H1 (cell line): ENCODE results near the gene SCMH1. TPM values are rescaled to one million over a fixed set of nuclear protein-coding genes. Genes with fewer than 3 reads are reported as not detected.
"Not testable (repeated sequence)": the region's sequence is repeated elsewhere in the genome, so short reads cannot be mapped to it uniquely, and the experiment has no call there.

Experiments
- CTCF ChIA-PET: fragments of 300-600 bp; sonication (Branson Sonifier 250); formaldehyde crosslinking; loops from one replicate; lab custom pipeline; 2021; ENCODE audit not compliant: partially characterized antibody; lab: Charles Lee
- POLR2A ChIA-PET: fragments of 300-600 bp; sonication (Branson Sonifier 250); formaldehyde crosslinking; loops from one replicate; lab custom pipeline; 2021; ENCODE audit warnings: inconsistent platforms; ENCODE audit not compliant: partially characterized antibody; lab: Charles Lee
- DNase-seq, 2 experiments: peaks; one replicate each; pipeline versions ENCODE4 v3.0.0 to v3.0.0-alpha.2; 2010 to 2022; ENCODE audit warnings: low spot score in 2 of 2, low read depth in 1 of 2, mixed read lengths in 1 of 2
- FAIRE-seq: peaks from 2 replicates; lab custom pipeline; 2011; peaks lifted over from hg19 to GRCh38; lab: Jason Lieb, UNC
- H2AFZ ChIP-seq: 2 replicates; pipeline ENCODE4 v1.8.1; 2012; ENCODE audit warnings: low read length, inconsistent platforms
- H2AK5ac ChIP-seq: 2 replicates; pipeline ENCODE4 v1.6.1; 2013; ENCODE audit warnings: low read depth, low read length
- H2BK120ac ChIP-seq: replicated peaks from 2 replicates; pipeline ENCODE3; 2013; ENCODE audit warnings: low read depth, low read length, inconsistent platforms
- H2BK12ac ChIP-seq: 2 replicates; pipeline ENCODE4 v1.6.1; 2013; ENCODE audit warnings: low read depth, low read length
- H2BK15ac ChIP-seq: 2 replicates; pipeline ENCODE4 v1.6.1; 2013; ENCODE audit warnings: low read length
- H2BK20ac ChIP-seq: 2 replicates; pipeline ENCODE4 v1.6.1; 2013; ENCODE audit warnings: low read length
- H2BK5ac ChIP-seq: 2 replicates; pipeline ENCODE4 v1.6.1; 2013; ENCODE audit warnings: low read depth, low read length
- H3K14ac ChIP-seq: 2 replicates; pipeline ENCODE4 v1.6.1; 2013; ENCODE audit warnings: inconsistent platforms; ENCODE audit not compliant: insufficient read length
- H3K18ac ChIP-seq: 2 replicates; pipeline ENCODE4 v1.6.1; 2013; ENCODE audit warnings: low read length; ENCODE audit errors: extremely low read depth
- H3K23ac ChIP-seq: 2 replicates; pipeline ENCODE4 v1.6.1; 2013; ENCODE audit warnings: inconsistent platforms; ENCODE audit not compliant: insufficient read length
- H3K23me2 ChIP-seq: 2 replicates; pipeline ENCODE4 v1.6.1; 2013; ENCODE audit warnings: low read depth, low read length
- H3K27ac ChIP-seq: 2 replicates; pipeline ENCODE4 v1.6.1; 2011; ENCODE audit warnings: low read depth, low read length, inconsistent platforms
- H3K27me3 ChIP-seq, 4 experiments: replicated peaks in 1 of 4; 1 replicate in 1 of 4; 2 replicates in 3 of 4; pipeline versions ENCODE4 v1.6.1 to v1.8.1; 2011 to 2013; ENCODE audit warnings: low read length in 3 of 4, mild to moderate bottlenecking in 3 of 4, inconsistent platforms in 2 of 4, mixed read lengths in 2 of 4, moderate library complexity in 1 of 4; ENCODE audit not compliant: control insufficient read depth in 3 of 4, insufficient read depth in 3 of 4; ENCODE audit errors: extremely low read depth in 1 of 4
- H3K36me3 ChIP-seq, 4 experiments: 2 replicates each; pipeline versions ENCODE4 v1.6.1 to v1.8.1; 2011 to 2013; ENCODE audit warnings: mild to moderate bottlenecking in 4 of 4, low read length in 3 of 4, moderate library complexity in 2 of 4, control low read depth in 1 of 4, inconsistent platforms in 1 of 4; ENCODE audit not compliant: insufficient read depth in 4 of 4, control insufficient read depth in 2 of 4
- H3K4ac ChIP-seq: replicated peaks from 2 replicates; pipeline ENCODE3; 2013; ENCODE audit warnings: low read length, low read depth, mixed read lengths, inconsistent platforms; ENCODE audit not compliant: insufficient read length
- H3K4me1 ChIP-seq, 4 experiments: replicated peaks in 1 of 4; 1 replicate in 1 of 4; 2 replicates in 3 of 4; pipeline versions ENCODE4 v1.6.1 to v1.8.1; 2011 to 2013; ENCODE audit warnings: low read length in 3 of 4, inconsistent platforms in 2 of 4, mixed read lengths in 1 of 4; ENCODE audit not compliant: insufficient read depth in 4 of 4, control insufficient read depth in 3 of 4
- H3K4me2 ChIP-seq, 2 experiments: 2 replicates each; pipeline versions ENCODE4 v1.6.1 to v1.8.1; 2011 to 2013; ENCODE audit warnings: low read depth in 2 of 2, low read length in 2 of 2, control low read depth in 1 of 2, inconsistent platforms in 1 of 2, mild to moderate bottlenecking in 1 of 2; ENCODE audit not compliant: insufficient read depth in 1 of 2
- H3K4me3 ChIP-seq, 4 experiments: fragments of 200-600, 300-600 bp in 1 of 4; sonication (generic), shearing (Covaris generic), sonication (Bioruptor Twin) in 1 of 4; 2 replicates each; pipeline versions ENCODE4 v1.5.1 to v1.8.1; 2011 to 2016; ENCODE audit warnings: low read length in 4 of 4, low read depth in 3 of 4, control low read depth in 2 of 4, inconsistent platforms in 2 of 4, mild to moderate bottlenecking in 2 of 4, mixed read lengths in 1 of 4, moderate library complexity in 1 of 4; ENCODE audit not compliant: insufficient read depth in 2 of 4; ENCODE audit errors: extremely low read depth in 1 of 4
- H3K56ac ChIP-seq: replicated peaks from 2 replicates; pipeline ENCODE3; 2013; ENCODE audit warnings: low read depth, mild to moderate bottlenecking, mixed read lengths, low read length, inconsistent platforms; ENCODE audit not compliant: insufficient read length
- H3K79me1 ChIP-seq: 2 replicates; pipeline ENCODE4 v1.6.1; 2013; ENCODE audit warnings: low read depth, low read length, control low read depth
- H3K79me2 ChIP-seq, 2 experiments: 2 replicates each; pipeline versions ENCODE4 v1.6.1 to v1.8.1; 2012 to 2013; ENCODE audit warnings: low read length in 2 of 2, mild to moderate bottlenecking in 2 of 2, inconsistent platforms in 1 of 2; ENCODE audit not compliant: insufficient read depth in 2 of 2, control insufficient read depth in 1 of 2
- H3K9ac ChIP-seq, 4 experiments: replicated peaks in 1 of 4; 1 replicate in 1 of 4; 2 replicates in 3 of 4; pipeline versions ENCODE4 v1.6.1 to v1.8.1; 2011 to 2013; ENCODE audit warnings: low read depth in 3 of 4, low read length in 3 of 4, control low read depth in 2 of 4, mild to moderate bottlenecking in 2 of 4, moderate library complexity in 2 of 4, inconsistent platforms in 1 of 4; ENCODE audit errors: extremely low read depth in 1 of 4
- H3K9me3 ChIP-seq, 2 experiments: 2 replicates each; pipeline versions ENCODE4 v1.6.1 to v1.8.1; 2012 to 2013; ENCODE audit warnings: mild to moderate bottlenecking in 2 of 2, moderate library complexity in 2 of 2, control low read depth in 1 of 2, inconsistent platforms in 1 of 2, low read depth in 1 of 2, low read length in 1 of 2, mixed read lengths in 1 of 2; ENCODE audit not compliant: insufficient read depth in 2 of 2
- H4K20me1 ChIP-seq, 2 experiments: replicated peaks in 1 of 2; 2 replicates each; pipeline versions ENCODE3 to v1.8.1; 2011 to 2013; ENCODE audit warnings: inconsistent platforms in 2 of 2, low read length in 2 of 2, mild to moderate bottlenecking in 1 of 2; ENCODE audit not compliant: insufficient read depth in 2 of 2, control insufficient read depth in 1 of 2
- H4K5ac ChIP-seq: 2 replicates; pipeline ENCODE4 v1.6.1; 2013; ENCODE audit warnings: low read length, low read depth, mixed read lengths, inconsistent platforms; ENCODE audit not compliant: insufficient read length
- H4K8ac ChIP-seq: 2 replicates; pipeline ENCODE4 v1.8.0; 2013; ENCODE audit warnings: mild to moderate bottlenecking, moderate library complexity, low read length, inconsistent platforms; ENCODE audit not compliant: insufficient read depth; ENCODE audit errors: extremely low read depth
- H4K91ac ChIP-seq: replicated peaks from 2 replicates; pipeline ENCODE3; 2013; ENCODE audit warnings: low read length, mixed read lengths, inconsistent platforms; ENCODE audit not compliant: insufficient read length
- WGBS, 2 experiments: shearing (Covaris generic) in 1 of 2; methylation state at CpG; one replicate each; pipeline versions ENCODE4 v1.1.6 to v1.1.7; 2013 to 2015; ENCODE audit warnings: low lambda C conversion rate in 2 of 2, mixed read lengths in 2 of 2, inconsistent platforms in 1 of 2, low coverage in 1 of 2, missing lambda C conversion rate in 1 of 2; ENCODE audit not compliant: insufficient replicate concordance in 2 of 2, insufficient coverage in 1 of 2, insufficient read length in 1 of 2; ENCODE audit errors: extremely low coverage in 1 of 2, missing lambda C conversion rate in 1 of 2; 5-methylcytosine and 5-hydroxymethylcytosine counted together
- polyA plus RNA-seq, 7 experiments: library from polyadenylated mRNA; depleted of rRNA in 3 of 7; stranded (reverse) in 5 of 7; unstranded in 2 of 7; fragments of >200 nt in 5 of 7; fragments of 200-250 nt in 2 of 7; gene quantifications; 1 replicate in 5 of 7; 2 replicates in 1 of 7; 4 replicates in 1 of 7; pipeline versions ENCODE4 v1.2.1 to v1.2.3, GENCODE V29; 2011 to 2013; ENCODE audit warnings: missing spikeins in 2 of 7, mixed read lengths in 2 of 7
- total RNA-seq: library from RNA; stranded (reverse); fragmentation: NEBNext Ultra II Directional; extraction: Animal tissue kit (Norgen Biotek cat#: 25700); gene quantifications from 2 replicates; pipeline ENCODE4 v1.2.1, GENCODE V29; 2021

The SCMH1 gene
- total and polyA plus RNA-seq, 2 of the 8 experiments (the other 6 are each of a cell fraction or from before 2014, with no cell fraction given) = 16.6 to 30.7 TPM

DNA sequence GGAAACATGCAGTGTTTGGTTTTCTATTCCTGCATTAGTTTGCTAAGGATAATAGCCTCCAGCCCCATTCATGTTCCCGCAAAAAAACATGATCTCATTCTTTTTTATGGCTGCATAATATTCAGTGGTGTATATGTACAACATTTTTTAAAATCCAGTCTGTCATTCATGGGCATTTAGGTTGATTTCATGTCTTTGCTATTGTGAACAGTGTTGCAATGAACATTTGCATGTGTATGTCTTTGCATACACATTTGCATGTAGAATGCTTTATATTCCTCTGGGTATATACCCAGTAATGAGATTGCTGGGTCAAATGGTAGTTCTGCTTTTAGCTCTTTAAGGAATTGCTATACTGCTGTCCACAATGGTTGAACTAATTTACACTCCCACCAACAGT lies 9.0 kb upstream of the SCMH1 start:
- not testable (repeated sequence) for FAIRE-seq, H2BK5ac ChIP-seq, H3K27me3 ChIP-seq, H2BK12ac ChIP-seq, H2AFZ ChIP-seq, H3K4me2 ChIP-seq, H3K4me3 ChIP-seq, H3K23me2 ChIP-seq, H3K79me2 ChIP-seq, H3K4me1 ChIP-seq, H4K5ac ChIP-seq, H3K14ac ChIP-seq, DNase-seq, H3K79me1 ChIP-seq, H3K56ac ChIP-seq, H3K27ac ChIP-seq, H3K4ac ChIP-seq, H3K23ac ChIP-seq, H3K18ac ChIP-seq, H2BK20ac ChIP-seq, H2BK120ac ChIP-seq, H4K8ac ChIP-seq, H4K20me1 ChIP-seq, H3K36me3 ChIP-seq, H2BK15ac ChIP-seq, H2AK5ac ChIP-seq, H3K9me3 ChIP-seq, H4K91ac ChIP-seq, H3K9ac ChIP-seq
- CTCF ChIA-PET = interaction anchor here (0.7 to 2.1 kb wide), 6 partner anchors 10 to 183 kb away, joined by 3 to 8 read pairs (median 6); no protein-coding TSS in a partner anchor
- WGBS, 2 experiments = 92% methylated on average over 1 of the region's 1 CpG; no CpG with 5 or more reads in 1 of the 2 experiments
- POLR2A ChIA-PET = interaction anchor here (0.8 kb wide), 1 partner anchor 12 kb away, joined by 3 read pairs; no protein-coding TSS in a partner anchor
